PC-3 (cell line): ENCODE measurements around the gene TIMMDC1. TPM values are rescaled to one million over a fixed set of nuclear protein-coding genes. Genes with fewer than 3 reads are reported as not detected.

Experiments used
- ATAC-seq: fragments of 200-7000 bp; cut with Tn5 transposase; 2 replicates; pipeline ENCODE4 v1.9.1; 2020; ENCODE audit warnings: mild to moderate bottlenecking, moderate library complexity
- BruUV-seq: library from RNA; stranded (reverse); fragments of 400-500 nt; replicated peaks from 2 replicates; lab custom pipeline; 2021; lab: Mats Ljungman, UMichigan
- CTCF ChIA-PET: fragments of 300-600 bp; sonication (Branson Sonifier 250); formaldehyde crosslinking; loops from one replicate; lab custom pipeline; 2022; ENCODE audit warnings: antibody characterized with exemption; lab: Charles Lee
- POLR2A ChIA-PET: fragments of 300-600 bp; sonication (Branson Sonifier 250); formaldehyde crosslinking; loops from one replicate; lab custom pipeline; 2022; ENCODE audit warnings: antibody characterized with exemption; ENCODE audit not compliant: unreplicated experiment; lab: Charles Lee
- DNase-seq: peaks from one replicate; pipeline ENCODE4 v3.0.0-alpha.2; 2015
- H2AFZ ChIP-seq: fragments of 300-600 bp; sonication (generic); 2 replicates; pipeline ENCODE4 v1.6.0; 2016; ENCODE audit warnings: antibody characterized with exemption, low read length
- H3F3A ChIP-seq: fragments of 300-600 bp; sonication (generic); one replicate; pipeline ENCODE4 v1.6.0; 2017; ENCODE audit warnings: antibody characterized with exemption, low read length, control low read depth, mild to moderate bottlenecking; ENCODE audit not compliant: unreplicated experiment
- H3K27ac ChIP-seq: fragments of 300-600 bp; sonication (generic); 2 replicates; pipeline ENCODE4 v1.5.1; 2016; ENCODE audit warnings: mild to moderate bottlenecking, low read length
- H3K27me3 ChIP-seq: fragments of 300-600 bp; sonication (generic); 2 replicates; pipeline ENCODE4 v1.6.1; 2016; ENCODE audit warnings: low read length, mixed read lengths
- H3K36me3 ChIP-seq: fragments of 300-600 bp; sonication (generic); 2 replicates; pipeline ENCODE4 v1.6.1; 2016; ENCODE audit warnings: low read depth, mixed run types, low read length, mixed read lengths
- H3K4me1 ChIP-seq: fragments of 300-600 bp; sonication (generic); 2 replicates; pipeline ENCODE4 v1.5.1; 2016; ENCODE audit warnings: low read length; ENCODE audit not compliant: insufficient read depth
- H3K4me2 ChIP-seq: fragments of 300-600 bp; sonication (generic); 2 replicates; pipeline ENCODE4 v1.6.0; 2016; ENCODE audit warnings: low read length
- H3K4me3 ChIP-seq: fragments of 300-600 bp; sonication (generic); 2 replicates; pipeline ENCODE4 v1.5.1; 2016; ENCODE audit warnings: mild to moderate bottlenecking, low read length, mixed read lengths
- H3K79me2 ChIP-seq: fragments of 300-600 bp; sonication (generic); 2 replicates; pipeline ENCODE4 v1.6.1; 2017; ENCODE audit warnings: low read length, mixed read lengths
- H3K9ac ChIP-seq: fragments of 300-600 bp; sonication (generic); 2 replicates; pipeline ENCODE4 v1.6.0; 2016; ENCODE audit warnings: mild to moderate bottlenecking, low read length
- H3K9me2 ChIP-seq: fragments of 300-600 bp; sonication (generic); replicated peaks from 2 replicates; pipeline ENCODE4 v1.6.1; 2016; ENCODE audit warnings: mixed run types, low read length, mixed read lengths
- H3K9me3 ChIP-seq: fragments of 300-600 bp; sonication (generic); 2 replicates; pipeline ENCODE4 v1.6.1; 2016; ENCODE audit warnings: low read length, mixed read lengths
- H4K20me1 ChIP-seq: fragments of 300-600 bp; sonication (generic); 2 replicates; pipeline ENCODE4 v1.6.1; 2016; ENCODE audit warnings: low read length, mixed read lengths
- EZH2 ChIP-seq: fragments of 300-600 bp; sonication (generic); IDR thresholded peaks from one replicate; pipeline ENCODE4 v1.6.1; 2017; ENCODE audit warnings: antibody characterized with exemption, mild to moderate bottlenecking, low read length; ENCODE audit not compliant: unreplicated experiment
- EZH2phosphoT487 ChIP-seq: fragments of 300-600 bp; sonication (generic); IDR thresholded peaks from 2 replicates; pipeline ENCODE4 v1.6.1; 2018; ENCODE audit warnings: mild to moderate bottlenecking, antibody characterized with exemption, low read length, borderline replicate concordance
- intact Hi-C: fragments of 100-400 bp; cut with micrococcal nuclease; formaldehyde crosslinking; loops from 2 replicates; pipeline ENCODE4 v1.9.0; 2023
- total RNA-seq: library from RNA; depleted of rRNA; stranded (reverse); fragments of >200 nt; gene quantifications from 2 replicates; pipeline ENCODE4 v1.2.3, GENCODE V29; 2014
- TF ChIP-seq, protein P1 (sequence below): fragments of 300-600 bp; sonication (generic); conservative IDR thresholded peaks from 2 replicates; pipeline ENCODE4 v1.5.1; 2017; ENCODE audit warnings: antibody characterized with exemption, low read depth, mild to moderate bottlenecking, low read length

Gene TIMMDC1
- total RNA-seq, 1 experiment from 2014 or later = 142 TPM

DNA sequence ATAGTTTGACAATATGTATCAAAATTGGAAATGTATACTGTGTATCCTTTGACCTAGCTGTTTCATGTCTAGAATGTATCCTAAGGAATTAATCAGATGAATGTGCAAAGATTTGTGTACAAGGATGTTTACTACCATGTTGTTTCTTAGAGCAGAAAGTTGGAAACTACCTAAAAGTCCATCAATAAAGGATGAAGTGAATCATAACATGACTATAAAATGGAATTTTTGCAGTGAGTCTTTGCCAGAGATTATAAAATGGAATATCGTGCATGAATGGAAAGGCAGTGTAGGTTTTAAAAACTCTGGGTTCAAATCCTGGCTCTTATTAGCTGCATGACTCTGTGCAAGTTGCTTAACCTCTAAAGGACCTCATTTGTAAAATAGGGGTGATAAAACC lies 15.2 kb upstream of the TIMMDC1 start:
- Histone ChIP-seq H3K27ac (no peak overlapping the region), H3K36me3 (peaks cover 24% of the 10 kb centered on the region), H3K4me1 (no peaks in the 10 kb centered on the region), H3K79me2 (no peaks in the 10 kb centered on the region), H4K20me1 (no peaks in the 10 kb centered on the region), H2AFZ (no peak overlapping the region), H3F3A (no peaks in the 10 kb centered on the region), H3K27me3 (no peaks in the 10 kb centered on the region), H3K4me3 (no peak overlapping the region), H3K4me2 (no peak overlapping the region), H3K9ac (no peak overlapping the region), H3K9me2 (no peaks in the 10 kb centered on the region), H3K9me3 (no peaks in the 10 kb centered on the region)
- POLR2A ChIA-PET = no interaction called here
- BruUV-seq = no TSS peak
- CTCF ChIA-PET = interaction anchor here (0.6 kb wide), 1 partner anchor 196 kb away, joined by 5 read pairs; no protein-coding TSS in a partner anchor
- intact Hi-C loops = no loop called here
- TF ChIP-seq EZH2 (no peak), EZH2phosphoT487 (no peak)
- TF ChIP-seq, protein P1, sequence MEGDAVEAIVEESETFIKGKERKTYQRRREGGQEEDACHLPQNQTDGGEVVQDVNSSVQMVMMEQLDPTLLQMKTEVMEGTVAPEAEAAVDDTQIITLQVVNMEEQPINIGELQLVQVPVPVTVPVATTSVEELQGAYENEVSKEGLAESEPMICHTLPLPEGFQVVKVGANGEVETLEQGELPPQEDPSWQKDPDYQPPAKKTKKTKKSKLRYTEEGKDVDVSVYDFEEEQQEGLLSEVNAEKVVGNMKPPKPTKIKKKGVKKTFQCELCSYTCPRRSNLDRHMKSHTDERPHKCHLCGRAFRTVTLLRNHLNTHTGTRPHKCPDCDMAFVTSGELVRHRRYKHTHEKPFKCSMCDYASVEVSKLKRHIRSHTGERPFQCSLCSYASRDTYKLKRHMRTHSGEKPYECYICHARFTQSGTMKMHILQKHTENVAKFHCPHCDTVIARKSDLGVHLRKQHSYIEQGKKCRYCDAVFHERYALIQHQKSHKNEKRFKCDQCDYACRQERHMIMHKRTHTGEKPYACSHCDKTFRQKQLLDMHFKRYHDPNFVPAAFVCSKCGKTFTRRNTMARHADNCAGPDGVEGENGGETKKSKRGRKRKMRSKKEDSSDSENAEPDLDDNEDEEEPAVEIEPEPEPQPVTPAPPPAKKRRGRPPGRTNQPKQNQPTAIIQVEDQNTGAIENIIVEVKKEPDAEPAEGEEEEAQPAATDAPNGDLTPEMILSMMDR = no peak
- no peak for DNase-seq
- no peak for ATAC-seq

DNA sequence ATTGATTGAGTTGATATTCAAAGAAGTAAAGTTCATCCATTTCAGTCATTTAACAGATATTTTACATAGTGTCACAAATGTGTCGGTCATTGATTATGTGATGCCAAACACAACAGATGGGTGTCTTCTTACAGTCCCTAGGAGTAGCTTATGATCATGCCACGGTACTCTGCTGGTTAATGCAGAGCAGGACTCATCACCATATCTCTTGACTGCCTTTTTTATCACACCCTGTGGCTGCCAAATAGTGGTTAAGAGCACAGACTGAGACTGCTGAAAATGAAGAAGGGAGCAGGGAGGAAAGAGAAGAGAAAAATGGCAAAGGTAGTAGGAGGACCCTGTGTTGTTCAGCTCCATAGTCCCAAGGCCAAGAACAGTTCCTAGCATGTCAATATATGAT lies 12.8 kb upstream of the TIMMDC1 start:
- no peak overlapping the region for H3K4me3 ChIP-seq
- no peaks in the 10 kb centered on the region for H3F3A ChIP-seq
- H3K27ac ChIP-seq = no peak overlapping the region
- ChIA-PET POLR2A (no interaction called here), CTCF (no interaction called here)
- H3K4me1 ChIP-seq = no peaks in the 10 kb centered on the region
- H3K79me2 ChIP-seq = no peaks in the 10 kb centered on the region
- H3K4me2 ChIP-seq = no peak overlapping the region
- no peaks in the 10 kb centered on the region for H3K9me2 ChIP-seq
- no peak overlapping the region for H3K9ac ChIP-seq
- peaks cover 24% of the 10 kb centered on the region for H3K36me3 ChIP-seq
- no peaks in the 10 kb centered on the region for H3K27me3 ChIP-seq
- H3K9me3 ChIP-seq = no peaks in the 10 kb centered on the region
- no TSS peak for BruUV-seq
- H2AFZ ChIP-seq = no peak overlapping the region
- no peaks in the 10 kb centered on the region for H4K20me1 ChIP-seq
- no peak for ATAC-seq
- TF ChIP-seq, protein P1 = no peak
- TF ChIP-seq EZH2phosphoT487 (no peak), EZH2 (no peak)
- DNase-seq = no peak
- intact Hi-C loops = no loop called here

DNA sequence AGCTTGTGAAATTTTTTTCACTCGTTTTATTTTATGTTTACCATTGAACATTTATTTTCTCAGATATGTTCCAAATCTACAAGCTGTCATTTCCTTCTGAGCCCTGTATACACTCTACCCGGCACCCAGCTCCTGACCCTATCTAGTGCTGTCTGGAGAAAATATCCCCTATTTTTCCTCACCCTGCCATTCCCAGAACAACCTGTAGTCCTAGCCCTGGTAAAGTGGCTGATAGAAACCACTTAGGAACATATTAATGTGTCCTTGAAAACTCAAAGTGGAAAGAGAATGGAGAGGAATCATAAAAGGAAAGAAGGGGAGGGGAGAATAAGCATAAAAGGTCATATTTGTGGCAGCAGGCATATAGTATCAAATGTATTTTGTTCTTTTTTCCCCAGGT lies 8.2 kb upstream of the TIMMDC1 start:
- Histone ChIP-seq H3K27me3 (no peaks in the 10 kb centered on the region), H3K4me1 (no peaks in the 10 kb centered on the region), H4K20me1 (no peaks in the 10 kb centered on the region), H3K9me3 (no peaks in the 10 kb centered on the region), H3K4me3 (no peak overlapping the region), H3K36me3 (peaks cover 27% of the 10 kb centered on the region), H2AFZ (no peak overlapping the region), H3K27ac (no peak overlapping the region), H3K9ac (no peak overlapping the region), H3K9me2 (no peaks in the 10 kb centered on the region), H3K4me2 (no peak overlapping the region), H3K79me2 (no peaks in the 10 kb centered on the region), H3F3A (no peaks in the 10 kb centered on the region)
- BruUV-seq = no TSS peak
- POLR2A ChIA-PET = no interaction called here
- CTCF ChIA-PET = interaction anchor here (0.7 kb wide), 1 partner anchor 92 kb away, joined by 3 read pairs; no protein-coding TSS in a partner anchor
- DNase-seq (no peak), ATAC-seq (peak; percentile 68)
- intact Hi-C loops = no loop called here
- TF ChIP-seq EZH2phosphoT487 = no peak
- TF ChIP-seq, protein P1 = peak; percentile 26
